Measurements from ENCODE around the gene DDX3X.
"Not testable (repeated sequence)": the region's sequence is repeated elsewhere in the genome, so short reads cannot be mapped to it uniquely, and the experiment has no call there.

DDX3X gene

DNA sequence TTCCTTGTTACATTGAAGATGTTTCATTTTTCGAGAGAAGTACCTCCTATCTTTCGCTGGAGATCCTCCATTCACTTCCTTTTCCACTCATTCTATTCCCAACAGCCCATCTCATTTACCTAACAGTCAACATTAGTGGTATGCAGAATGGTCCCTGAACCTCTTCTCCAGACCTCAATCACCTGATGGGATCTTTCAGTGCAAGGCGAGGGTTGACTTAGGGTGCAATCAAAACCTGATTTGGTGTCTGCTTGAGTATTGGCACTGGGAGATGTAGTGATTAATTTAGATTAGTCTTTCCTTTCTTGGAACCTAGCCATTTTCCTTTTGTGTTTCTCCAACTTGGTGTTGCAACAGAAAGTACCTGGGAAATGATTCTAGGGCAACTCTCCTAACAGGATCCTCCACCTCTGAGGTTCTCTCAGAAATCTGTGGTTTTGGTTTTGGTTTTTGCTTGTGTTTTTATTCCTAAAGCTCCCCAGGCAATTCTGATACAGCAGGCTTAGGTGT lies 18.4 kb downstream of the DDX3X start:
- Histone ChIP-seq H3K4me1 (ENCODE audit: control insufficient read depth in 1 of 2, insufficient read depth in 2 of 2, low read length in 2 of 2) (peaks cover 5 to 8% of the 10 kb centered on the region in 2 donors), H3K27ac (ENCODE audit: low read depth, low read length) (no peak overlapping the region), H3K27me3 (ENCODE audit: control insufficient read depth in 1 of 2, insufficient read depth in 2 of 2, low read length in 2 of 2) (no peaks in the 10 kb centered on the region), H3K9ac (ENCODE audit: low read depth in 1 of 2, low read length in 2 of 2) (no peak overlapping the region), H3K4me3 (ENCODE audit: low read depth in 1 of 2, low read length in 2 of 2) (no peak overlapping the region), H3K9me3 (ENCODE audit: control insufficient read depth in 1 of 2, low read length in 2 of 2) (no peaks in the 10 kb centered on the region), H3K36me3 (ENCODE audit: control insufficient read depth in 1 of 2, insufficient read depth in 2 of 2, low read length in 2 of 2) (peaks cover 14 to 17% of the 10 kb centered on the region in 2 donors)

- Histone ChIP-seq H3K36me3 (ENCODE audit: control insufficient read depth in 1 of 2, insufficient read depth in 2 of 2, low read length in 2 of 2) (peaks cover 0 to 6% of the 10 kb centered on the region in 2 donors), H3K4me3 (ENCODE audit: low read depth in 1 of 2, low read length in 2 of 2) (no peak overlapping the region), H3K9ac (ENCODE audit: low read depth in 1 of 2, low read length in 2 of 2) (no peak overlapping the region), H3K27me3 (ENCODE audit: control insufficient read depth in 1 of 2, insufficient read depth in 2 of 2, low read length in 2 of 2) (no peaks in the 10 kb centered on the region), H3K4me1 (ENCODE audit: control insufficient read depth in 1 of 2, insufficient read depth in 2 of 2, low read length in 2 of 2) (peaks cover 5 to 8% of the 10 kb centered on the region in 2 donors), H3K27ac (ENCODE audit: low read depth, low read length) (no peak overlapping the region), H3K9me3 (ENCODE audit: control insufficient read depth in 1 of 2, low read length in 2 of 2) (no peaks in the 10 kb centered on the region)
Observed at GRCh38 chrX:41353985-41354384, 20.0 kb downstream of the DDX3X start.

- Histone ChIP-seq H3K36me3 (ENCODE audit: control insufficient read depth in 1 of 2, insufficient read depth in 2 of 2, low read length in 2 of 2) (no peaks in the 10 kb centered on the region), H3K4me1 (ENCODE audit: control insufficient read depth in 1 of 2, insufficient read depth in 2 of 2, low read length in 2 of 2) (no peaks in the 10 kb centered on the region)
Observed at GRCh38 chrX:41369152-41369551, 35.2 kb downstream of the DDX3X start.

GRCh38 chrX:41371575-41371974 lies 37.6 kb downstream of the DDX3X start:
- H3K9ac ChIP-seq (ENCODE audit: low read depth in 1 of 2, low read length in 2 of 2); H3K9me3 ChIP-seq (ENCODE audit: control insufficient read depth in 1 of 2, low read length in 2 of 2); H3K27ac ChIP-seq (ENCODE audit: low read depth, low read length); H3K4me3 ChIP-seq (ENCODE audit: low read depth in 1 of 2, low read length in 2 of 2); H3K27me3 ChIP-seq (ENCODE audit: control insufficient read depth in 1 of 2, insufficient read depth in 2 of 2, low read length in 2 of 2); H3K4me1 ChIP-seq (ENCODE audit: control insufficient read depth in 1 of 2, insufficient read depth in 2 of 2, low read length in 2 of 2); H3K36me3 ChIP-seq (ENCODE audit: control insufficient read depth in 1 of 2, insufficient read depth in 2 of 2, low read length in 2 of 2): not testable (repeated sequence)

More at GRCh38 chrX:41369152-41369551, 35.2 kb downstream of the DDX3X start:
- H3K27ac ChIP-seq (ENCODE audit: low read depth, low read length): no peak overlapping the region
- no peak overlapping the region for H3K9ac ChIP-seq (ENCODE audit: low read depth in 1 of 2, low read length in 2 of 2)
- H3K9me3 ChIP-seq (ENCODE audit: control insufficient read depth in 1 of 2, low read length in 2 of 2): no peaks in the 10 kb centered on the region
- no peak overlapping the region for H3K4me3 ChIP-seq (ENCODE audit: low read depth in 1 of 2, low read length in 2 of 2)
- no peaks in the 10 kb centered on the region for H3K27me3 ChIP-seq (ENCODE audit: control insufficient read depth in 1 of 2, insufficient read depth in 2 of 2, low read length in 2 of 2)

DNA sequence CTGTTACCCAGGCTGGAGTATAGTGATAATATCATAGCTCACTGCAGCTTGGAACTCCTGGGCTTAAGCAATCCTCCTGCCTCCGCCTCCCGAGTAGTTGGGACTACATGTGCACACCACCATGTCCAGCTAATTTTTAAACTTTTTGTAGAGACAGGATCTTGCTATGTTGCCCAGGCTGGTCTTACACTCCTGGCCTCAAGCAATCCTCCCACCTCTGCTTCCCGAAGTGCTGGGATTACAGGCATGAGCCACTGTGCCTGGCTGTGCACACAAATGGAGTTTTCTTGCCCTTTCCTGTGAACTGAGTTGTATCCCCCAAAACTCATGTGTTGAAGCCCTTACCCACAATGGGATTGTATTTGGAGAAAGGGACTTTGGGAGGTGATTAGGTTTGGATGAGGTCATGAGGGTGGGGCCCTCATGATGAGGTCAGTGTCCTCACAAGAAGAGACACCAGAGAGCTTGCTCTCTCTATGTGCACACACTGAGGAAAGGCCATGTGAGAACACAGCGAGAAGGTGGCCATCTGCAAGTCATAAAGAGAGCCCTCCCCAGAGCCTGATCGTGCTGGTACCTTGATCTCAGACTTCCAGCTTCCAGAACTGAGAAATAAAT lies 40.1 kb downstream of the DDX3X start:
- Histone ChIP-seq H3K36me3 (ENCODE audit: control insufficient read depth in 1 of 2, insufficient read depth in 2 of 2, low read length in 2 of 2) (no peaks in the 10 kb centered on the region), H3K27ac (ENCODE audit: low read depth, low read length) (no peak overlapping the region), H3K9me3 (ENCODE audit: control insufficient read depth in 1 of 2, low read length in 2 of 2) (no peaks in the 10 kb centered on the region), H3K4me3 (ENCODE audit: low read depth in 1 of 2, low read length in 2 of 2) (no peak overlapping the region), H3K9ac (ENCODE audit: low read depth in 1 of 2, low read length in 2 of 2) (no peak overlapping the region), H3K4me1 (ENCODE audit: control insufficient read depth in 1 of 2, insufficient read depth in 2 of 2, low read length in 2 of 2) (no peaks in the 10 kb centered on the region), H3K27me3 (ENCODE audit: control insufficient read depth in 1 of 2, insufficient read depth in 2 of 2, low read length in 2 of 2) (no peaks in the 10 kb centered on the region)

GRCh38 chrX:41377624-41378023 lies 43.7 kb downstream of the DDX3X start:
- H3K9me3 ChIP-seq (ENCODE audit: control insufficient read depth in 1 of 2, low read length in 2 of 2): no peaks in the 10 kb centered on the region
- H3K27me3 ChIP-seq (ENCODE audit: control insufficient read depth in 1 of 2, insufficient read depth in 2 of 2, low read length in 2 of 2): no peaks in the 10 kb centered on the region
- no peak overlapping the region for H3K4me3 ChIP-seq (ENCODE audit: low read depth in 1 of 2, low read length in 2 of 2)
- H3K27ac ChIP-seq (ENCODE audit: low read depth, low read length): no peak overlapping the region
- H3K4me1 ChIP-seq (ENCODE audit: control insufficient read depth in 1 of 2, insufficient read depth in 2 of 2, low read length in 2 of 2): no peaks in the 10 kb centered on the region
- no peaks in the 10 kb centered on the region for H3K36me3 ChIP-seq (ENCODE audit: control insufficient read depth in 1 of 2, insufficient read depth in 2 of 2, low read length in 2 of 2)
- H3K9ac ChIP-seq (ENCODE audit: low read depth in 1 of 2, low read length in 2 of 2): no peak overlapping the region

- Histone ChIP-seq H3K27me3 (ENCODE audit: control insufficient read depth in 1 of 2, insufficient read depth in 2 of 2, low read length in 2 of 2) (no peaks in the 10 kb centered on the region), H3K9me3 (ENCODE audit: control insufficient read depth in 1 of 2, low read length in 2 of 2) (no peaks in the 10 kb centered on the region), H3K9ac (ENCODE audit: low read depth in 1 of 2, low read length in 2 of 2) (no peak overlapping the region), H3K4me1 (ENCODE audit: control insufficient read depth in 1 of 2, insufficient read depth in 2 of 2, low read length in 2 of 2) (no peaks in the 10 kb centered on the region), H3K4me3 (ENCODE audit: low read depth in 1 of 2, low read length in 2 of 2) (no peak overlapping the region), H3K36me3 (ENCODE audit: control insufficient read depth in 1 of 2, insufficient read depth in 2 of 2, low read length in 2 of 2) (no peaks in the 10 kb centered on the region), H3K27ac (ENCODE audit: low read depth, low read length) (no peak overlapping the region)
Observed at GRCh38 chrX:41381685-41382084, 47.7 kb downstream of the DDX3X start.

DNA sequence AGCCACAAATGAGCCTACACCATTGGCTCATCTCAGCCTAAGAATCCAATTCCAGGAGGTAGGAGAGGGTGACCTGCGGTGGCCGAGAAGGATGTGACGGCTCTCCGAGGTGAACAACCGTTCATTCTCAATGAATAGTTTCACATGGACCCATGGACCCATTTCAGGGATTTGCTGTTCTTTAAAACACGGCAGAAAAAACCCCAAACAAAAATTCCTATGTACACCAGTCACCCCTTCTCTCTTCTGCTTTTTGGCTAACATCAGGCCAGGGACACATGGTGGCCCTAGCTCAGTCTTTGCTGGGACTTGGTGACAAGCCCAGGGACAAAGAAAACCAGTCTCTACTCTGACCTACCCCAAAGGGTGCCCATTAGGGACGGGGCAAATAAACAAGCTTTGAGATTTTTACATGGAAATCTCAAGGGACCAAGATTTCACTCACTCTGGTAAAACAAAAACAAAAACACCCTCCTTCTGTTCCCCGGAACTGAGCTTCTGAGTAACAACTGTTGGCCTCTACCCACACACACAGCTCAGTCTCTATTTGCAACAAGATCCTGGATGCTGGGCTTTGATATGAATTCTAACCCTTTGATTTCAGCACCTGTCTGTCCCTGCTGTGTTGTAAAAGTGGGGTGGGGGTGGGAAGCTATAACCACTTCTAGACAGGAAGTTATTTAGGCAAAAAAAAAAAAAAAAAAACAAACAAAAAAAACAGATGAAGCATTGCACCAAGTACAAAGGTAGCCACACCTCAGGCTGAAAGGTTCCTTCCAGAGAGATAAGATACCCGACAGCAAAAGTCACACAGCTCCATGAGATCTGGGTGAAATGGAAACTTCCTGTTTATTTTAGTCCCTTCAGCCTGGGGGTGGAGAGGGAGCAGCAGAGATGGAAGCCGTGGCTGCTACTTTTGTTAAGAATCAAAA lies 49.0 kb downstream of the DDX3X start:
- Histone ChIP-seq H3K27ac (ENCODE audit: low read depth, low read length) (peak overlapping the region; percentile 63), H3K27me3 (ENCODE audit: control insufficient read depth in 1 of 2, insufficient read depth in 2 of 2, low read length in 2 of 2) (no peaks in the 10 kb centered on the region), H3K9me3 (ENCODE audit: control insufficient read depth in 1 of 2, low read length in 2 of 2) (no peaks in the 10 kb centered on the region), H3K4me3 (ENCODE audit: low read depth in 1 of 2, low read length in 2 of 2) (peak overlapping the region; percentile 16 to 55), H3K9ac (ENCODE audit: low read depth in 1 of 2, low read length in 2 of 2) (peak overlapping the region; percentile 26 to 32), H3K4me1 (ENCODE audit: control insufficient read depth in 1 of 2, insufficient read depth in 2 of 2, low read length in 2 of 2) (peaks cover 0 to 2% of the 10 kb centered on the region in 2 donors), H3K36me3 (ENCODE audit: control insufficient read depth in 1 of 2, insufficient read depth in 2 of 2, low read length in 2 of 2) (no peaks in the 10 kb centered on the region)

DNA sequence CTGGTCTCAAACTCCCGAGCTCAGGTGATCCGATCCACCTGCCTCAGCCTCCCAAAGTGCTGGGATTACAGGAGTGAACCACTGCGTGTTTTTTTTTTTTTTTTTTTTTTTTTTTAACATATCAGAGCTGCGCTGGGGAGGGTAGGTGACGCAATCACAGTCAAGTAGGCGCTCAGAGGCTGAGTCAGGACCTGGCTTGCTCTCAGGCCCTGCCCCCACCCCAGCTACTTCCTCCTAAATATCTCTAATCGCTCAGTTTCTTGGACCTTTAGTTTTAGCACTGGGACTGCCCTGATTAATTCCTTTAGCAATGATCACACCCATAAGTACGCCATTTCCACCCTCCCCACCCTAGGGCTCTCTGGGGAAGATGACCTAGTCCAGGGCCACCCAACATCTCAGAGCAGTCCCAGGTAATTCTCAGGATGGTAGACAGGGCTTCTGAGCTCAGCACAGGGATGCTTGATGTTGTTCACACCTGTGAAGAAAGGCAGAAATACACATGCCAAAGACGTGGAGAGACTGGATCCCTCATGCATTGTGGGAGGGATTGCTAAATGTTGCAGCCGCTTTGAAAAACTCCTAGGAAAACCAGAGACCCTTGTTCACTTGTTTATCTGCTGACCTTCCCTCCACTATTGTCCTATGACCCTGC lies 50.2 kb downstream of the DDX3X start:
- no peak overlapping the region for H3K4me3 ChIP-seq (ENCODE audit: low read depth in 1 of 2, low read length in 2 of 2)
- no peaks in the 10 kb centered on the region for H3K36me3 ChIP-seq (ENCODE audit: control insufficient read depth in 1 of 2, insufficient read depth in 2 of 2, low read length in 2 of 2)
- H3K9ac ChIP-seq (ENCODE audit: low read depth in 1 of 2, low read length in 2 of 2): peak overlapping the region; percentile 26 to 32
- H3K9me3 ChIP-seq (ENCODE audit: control insufficient read depth in 1 of 2, low read length in 2 of 2): no peaks in the 10 kb centered on the region
- peak overlapping the region; percentile 60 for H3K27ac ChIP-seq (ENCODE audit: low read depth, low read length)
- H3K27me3 ChIP-seq (ENCODE audit: control insufficient read depth in 1 of 2, insufficient read depth in 2 of 2, low read length in 2 of 2): no peaks in the 10 kb centered on the region
- H3K4me1 ChIP-seq (ENCODE audit: control insufficient read depth in 1 of 2, insufficient read depth in 2 of 2, low read length in 2 of 2): peaks cover 0 to 3% of the 10 kb centered on the region in 2 donors

Measured in duodenal mucosa (tissue), 2 donors.